Ecto neural progenitor cell (in vitro differentiated cells): ENCODE data around the gene GREB1L.

Experiments used
- DNase-seq: peaks from one replicate; pipeline ENCODE4 v3.0.0-alpha.2; 2018; ENCODE audit warnings: low spot score

Gene GREB1L

GRCh38 chr18:21484851-21485636 is 243.0 kb downstream of the GREB1L start:
- DNase-seq = no peak

GRCh38 chr18:21486905-21487437 is 244.9 kb downstream of the GREB1L start:
- no peak for DNase-seq

- DNase-seq = no peak
These were observed 247.2 kb downstream of the GREB1L start for GRCh38 chr18:21489119-21489750.

- DNase-seq = no peak
These were observed 248.0 kb downstream of the GREB1L start for GRCh38 chr18:21489919-21490495.

GRCh38 chr18:21490748-21491147 is 248.7 kb downstream of the GREB1L start:
- DNase-seq = no peak

- DNase-seq = no peak
These were observed 254.3 kb downstream of the GREB1L start for GRCh38 chr18:21496277-21496835.

GRCh38 chr18:21499997-21500396 is 258.0 kb downstream of the GREB1L start:
- no peak for DNase-seq

- no peak for DNase-seq
These were observed 260.6 kb downstream of the GREB1L start for GRCh38 chr18:21502661-21503060.

GRCh38 chr18:21507913-21508701 is 266.1 kb downstream of the GREB1L start:
- DNase-seq = no peak

GRCh38 chr18:21509062-21509461 is 267.0 kb downstream of the GREB1L start:
- no peak for DNase-seq

- DNase-seq = no peak
These were observed 271.3 kb downstream of the GREB1L start for GRCh38 chr18:21513292-21513691.

- DNase-seq = no peak
These were observed 271.7 kb downstream of the GREB1L start for GRCh38 chr18:21513741-21514140.

- DNase-seq = no peak
These were observed 280.5 kb downstream of the GREB1L start for GRCh38 chr18:21522530-21522929.

- DNase-seq = no peak
These were observed 283.9 kb downstream of the GREB1L start for GRCh38 chr18:21525916-21526315.

GRCh38 chr18:21526463-21526862 is 284.4 kb downstream of the GREB1L start:
- no peak for DNase-seq

- DNase-seq = no peak
These were observed 292.3 kb downstream of the GREB1L start for GRCh38 chr18:21534327-21534726.

GRCh38 chr18:21538230-21538629 is 296.2 kb downstream of the GREB1L start:
- DNase-seq = no peak

GRCh38 chr18:21546423-21546822 is 304.4 kb downstream of the GREB1L start:
- no peak for DNase-seq

GRCh38 chr18:21548647-21549046 is 306.6 kb downstream of the GREB1L start:
- no peak for DNase-seq

- DNase-seq = no peak
These were observed 308.5 kb downstream of the GREB1L start for GRCh38 chr18:21550510-21550970.

- DNase-seq = no peak
These were observed 315.7 kb downstream of the GREB1L start for GRCh38 chr18:21557607-21558253.
